Epithelial cell of esophagus (primary cell): ENCODE measurements around the gene CRB1.
"Not testable (repeated sequence)": the region's sequence is repeated elsewhere in the genome, so short reads cannot be mapped to it uniquely, and the experiment has no call there.

Experiments
- DNase-seq: peaks from one replicate; pipeline ENCODE4 v3.0.0; 2010; ENCODE audit warnings: low read depth
- H3K4me3 ChIP-seq: 2 replicates; pipeline ENCODE4 v1.5.1; 2011; ENCODE audit warnings: mild to moderate bottlenecking, low read length, control low read depth
- TF ChIP-seq, protein P1 (sequence below): IDR thresholded peaks from 2 replicates; pipeline ENCODE4 v1.5.1; 2011; ENCODE audit warnings: low read depth, mild to moderate bottlenecking, low read length, control low read depth, inconsistent platforms; ENCODE audit not compliant: insufficient read depth; ENCODE audit errors: missing control alignments

The CRB1 gene

DNA sequence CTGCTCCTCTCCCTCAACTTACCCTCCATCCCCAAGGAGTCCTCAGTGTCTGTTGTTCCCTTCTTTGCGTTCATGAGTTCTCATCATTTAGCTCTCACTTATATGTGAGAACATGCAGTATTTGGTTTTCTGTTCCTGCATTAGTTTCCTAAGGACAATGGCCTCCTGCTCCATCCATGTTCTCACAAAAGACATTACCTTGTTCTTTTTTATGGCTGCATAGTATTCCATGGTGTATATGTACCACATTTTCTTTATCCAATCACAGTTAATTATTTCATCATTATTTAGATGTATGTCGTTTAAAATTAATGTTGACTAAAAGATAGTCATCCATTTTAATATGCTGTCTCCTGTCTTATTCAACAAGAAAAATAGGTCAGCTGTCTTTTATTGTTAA, 134.1 kb downstream of the CRB1 start:
- no peak for DNase-seq
- TF ChIP-seq, protein P1, sequence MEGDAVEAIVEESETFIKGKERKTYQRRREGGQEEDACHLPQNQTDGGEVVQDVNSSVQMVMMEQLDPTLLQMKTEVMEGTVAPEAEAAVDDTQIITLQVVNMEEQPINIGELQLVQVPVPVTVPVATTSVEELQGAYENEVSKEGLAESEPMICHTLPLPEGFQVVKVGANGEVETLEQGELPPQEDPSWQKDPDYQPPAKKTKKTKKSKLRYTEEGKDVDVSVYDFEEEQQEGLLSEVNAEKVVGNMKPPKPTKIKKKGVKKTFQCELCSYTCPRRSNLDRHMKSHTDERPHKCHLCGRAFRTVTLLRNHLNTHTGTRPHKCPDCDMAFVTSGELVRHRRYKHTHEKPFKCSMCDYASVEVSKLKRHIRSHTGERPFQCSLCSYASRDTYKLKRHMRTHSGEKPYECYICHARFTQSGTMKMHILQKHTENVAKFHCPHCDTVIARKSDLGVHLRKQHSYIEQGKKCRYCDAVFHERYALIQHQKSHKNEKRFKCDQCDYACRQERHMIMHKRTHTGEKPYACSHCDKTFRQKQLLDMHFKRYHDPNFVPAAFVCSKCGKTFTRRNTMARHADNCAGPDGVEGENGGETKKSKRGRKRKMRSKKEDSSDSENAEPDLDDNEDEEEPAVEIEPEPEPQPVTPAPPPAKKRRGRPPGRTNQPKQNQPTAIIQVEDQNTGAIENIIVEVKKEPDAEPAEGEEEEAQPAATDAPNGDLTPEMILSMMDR, result no peak
- no peak overlapping the region for H3K4me3 ChIP-seq

DNA sequence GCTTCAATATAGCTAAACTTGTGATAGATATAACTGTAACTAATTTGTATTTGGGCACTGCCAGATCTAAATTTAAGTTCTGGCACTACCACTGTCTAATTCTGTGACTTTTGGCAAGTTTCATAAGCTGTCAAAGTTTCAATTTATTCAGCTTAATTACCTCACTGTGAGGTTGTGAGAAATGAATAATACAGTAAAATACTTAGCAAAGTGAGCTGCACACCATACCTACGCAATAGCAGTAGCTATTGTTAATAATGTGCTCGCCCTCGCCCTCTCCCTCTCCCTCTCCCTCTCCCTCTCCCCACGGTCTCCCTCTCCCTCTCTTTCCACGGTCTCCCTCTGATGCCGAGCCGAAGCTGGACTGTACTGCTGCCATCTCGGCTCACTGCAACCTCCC, 136.7 kb downstream of the CRB1 start:
- not testable (repeated sequence) for H3K4me3 ChIP-seq, DNase-seq

DNA sequence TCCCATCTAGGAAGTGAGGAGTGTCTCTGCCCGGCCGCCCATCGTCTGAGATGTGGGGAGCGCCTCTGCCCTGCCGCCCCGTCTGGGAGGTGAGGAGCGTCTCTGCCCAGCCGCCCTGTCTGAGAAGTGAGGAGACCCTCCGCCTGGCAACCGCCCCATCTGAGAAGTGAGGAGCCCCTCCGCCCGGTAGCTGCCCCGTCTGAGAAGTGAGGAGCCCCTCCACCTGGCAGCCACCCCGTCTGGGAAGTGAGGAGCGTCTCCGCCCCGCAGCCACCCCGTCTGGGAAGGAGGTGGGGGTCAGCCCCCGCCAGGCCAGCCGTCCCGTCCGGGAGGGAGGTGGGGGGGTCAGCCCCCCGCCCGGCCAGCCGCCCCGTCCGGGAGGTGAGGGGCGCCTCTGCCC, 137.6 kb downstream of the CRB1 start:
- not testable (repeated sequence) for DNase-seq, H3K4me3 ChIP-seq

DNA sequence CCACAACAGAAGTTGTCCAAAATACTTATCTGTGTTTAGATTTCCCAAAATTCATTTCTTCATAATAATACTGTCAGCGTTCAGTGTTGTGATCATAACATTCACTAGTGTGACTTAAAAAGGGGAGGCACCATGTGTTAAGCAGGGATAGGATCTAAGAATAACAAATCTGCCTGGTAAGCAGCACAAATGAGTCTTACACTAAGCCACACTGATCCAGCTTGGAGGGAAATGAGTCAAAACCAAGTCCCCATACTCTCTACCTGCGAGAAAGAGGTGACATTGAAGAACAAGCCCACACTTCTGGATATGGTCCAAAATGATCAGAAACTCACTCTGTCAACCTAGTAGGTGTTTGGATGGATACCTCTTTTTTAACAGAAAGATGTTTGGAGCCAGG, 145.5 kb downstream of the CRB1 start:
- H3K4me3 ChIP-seq, result no peak overlapping the region
- DNase-seq, result no peak
- TF ChIP-seq, protein P1, result no peak

DNA sequence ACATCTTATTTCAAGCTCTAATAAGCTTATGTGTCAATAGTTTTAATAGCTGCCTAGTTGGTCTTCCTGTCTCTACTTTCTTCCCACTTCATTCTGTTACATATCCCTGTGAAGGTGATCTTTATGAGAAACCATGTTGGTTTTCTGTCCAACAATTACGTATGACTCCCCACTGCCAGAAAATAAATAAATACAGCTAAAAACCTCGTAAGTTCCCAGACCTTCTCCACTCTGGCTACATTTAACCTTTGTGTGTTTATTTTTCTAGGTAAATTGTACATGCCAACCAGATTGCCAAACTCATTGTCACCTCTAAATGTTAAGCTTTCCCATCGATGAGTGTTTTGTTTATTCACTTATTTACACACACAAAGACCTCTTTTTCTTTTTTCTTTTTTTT, 147.2 kb downstream of the CRB1 start:
- no peak overlapping the region for H3K4me3 ChIP-seq
- DNase-seq, result no peak
- TF ChIP-seq, protein P1, result no peak

DNA sequence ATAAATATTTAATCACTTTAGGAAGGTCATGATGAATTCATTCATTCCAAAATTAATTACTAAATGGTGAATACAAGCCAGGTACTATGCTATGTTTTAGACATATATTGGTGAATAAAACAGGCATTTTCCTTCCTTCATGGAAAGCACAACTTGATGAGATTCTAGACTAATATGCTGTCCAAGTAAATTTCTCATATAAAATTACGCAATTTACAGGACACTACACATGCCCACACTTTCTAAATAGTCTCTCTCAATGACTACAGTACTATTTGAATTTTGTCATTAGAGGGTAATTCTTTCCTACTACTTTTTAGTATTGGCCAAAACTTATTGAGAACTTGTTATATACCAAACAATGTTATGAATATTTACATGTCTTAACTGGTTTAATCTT, 150.6 kb downstream of the CRB1 start:
- no peak overlapping the region for H3K4me3 ChIP-seq
- TF ChIP-seq, protein P1, result no peak
- DNase-seq, result no peak

DNA sequence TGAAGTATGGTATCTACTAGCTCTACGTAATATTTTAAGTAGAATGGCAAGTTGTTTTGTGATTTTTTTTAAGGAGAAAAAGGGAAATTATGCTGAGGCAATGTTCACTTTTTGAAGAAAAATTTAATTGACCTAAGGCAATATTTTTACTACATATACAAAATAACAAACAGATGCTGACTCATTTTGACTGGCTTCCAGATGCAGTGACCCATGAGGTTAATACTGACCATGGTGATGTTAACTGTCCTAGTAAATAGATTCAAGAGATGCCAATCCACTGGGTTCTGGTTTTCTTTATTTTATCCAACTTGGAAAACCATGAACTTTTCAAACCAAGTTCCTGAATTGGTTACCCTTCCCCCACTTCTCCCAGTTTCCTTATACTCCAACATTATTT, 154.9 kb downstream of the CRB1 start:
- no peak for DNase-seq
- TF ChIP-seq, protein P1, result no peak
- no peak overlapping the region for H3K4me3 ChIP-seq

DNA sequence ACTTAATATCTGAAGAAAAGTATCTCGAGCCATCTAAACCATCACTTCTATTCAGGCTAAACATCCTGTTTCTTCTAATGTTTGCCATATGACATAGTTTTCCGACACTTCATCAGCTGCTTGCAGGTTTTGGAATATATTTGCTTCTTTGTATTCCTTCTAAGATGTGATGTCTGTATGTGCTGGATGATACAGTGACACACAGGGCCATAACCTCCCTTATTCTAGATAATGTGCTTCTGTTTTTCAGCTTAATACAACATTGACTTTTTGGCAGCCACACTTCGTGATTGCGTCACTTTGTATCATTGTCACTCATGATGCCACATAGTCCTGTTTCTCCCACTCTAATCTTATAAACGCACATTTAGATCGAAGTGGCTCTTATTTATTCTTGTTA, 156.3 kb downstream of the CRB1 start:
- no peak for DNase-seq
- H3K4me3 ChIP-seq, result no peak overlapping the region
- TF ChIP-seq, protein P1, result no peak
